HL-60 (cell line): ENCODE measurements around the gene OPRD1.

Experiments used
- DNase-seq, 2 experiments: peaks; one replicate each; pipeline ENCODE4 v3.0.0-alpha.2; 2010 to 2020; ENCODE audit warnings: low read depth in 1 of 2, low spot score in 1 of 2
- H3K27ac ChIP-seq: fragments of 250-450 bp; sonication (Bioruptor Pico); replicated peaks from 2 replicates; pipeline ENCODE4 v1.5.1; 2020; ENCODE audit warnings: mild to moderate bottlenecking, moderate library complexity
- H3K27me3 ChIP-seq: fragments of 250-450 bp; sonication (Bioruptor Pico); 2 replicates; pipeline ENCODE4 v1.5.1; 2021; ENCODE audit warnings: mild to moderate bottlenecking, moderate library complexity; ENCODE audit not compliant: insufficient read depth, poor library complexity, severe bottlenecking
- H3K4me3 ChIP-seq: replicated peaks from 2 replicates; pipeline ENCODE4 v1.5.1; 2011; ENCODE audit warnings: mild to moderate bottlenecking, control low read depth, low read length; ENCODE audit not compliant: insufficient read depth
- CTCF ChIP-seq: IDR thresholded peaks from one replicate; pipeline ENCODE4 v1.5.1; 2011; ENCODE audit warnings: low read length, control low read depth, inconsistent platforms; ENCODE audit not compliant: insufficient read depth
- GABPA ChIP-seq: IDR thresholded peaks from 2 replicates; pipeline ENCODE4 v1.6.1; 2012; ENCODE audit warnings: low read depth
- POLR2AphosphoS5 ChIP-seq: IDR thresholded peaks from 2 replicates; pipeline ENCODE4 v1.6.1; 2012; ENCODE audit warnings: low read depth
- REST ChIP-seq: IDR thresholded peaks from 2 replicates; pipeline ENCODE4 v1.6.1; 2012; ENCODE audit warnings: low read depth; ENCODE audit not compliant: insufficient replicate concordance
- SPI1 ChIP-seq: IDR thresholded peaks from 2 replicates; pipeline ENCODE4 v1.6.1; 2012; ENCODE audit warnings: low read depth, mild to moderate bottlenecking, borderline replicate concordance

The OPRD1 gene

GRCh38 chr1:28867850-28868249, 55.9 kb downstream of the OPRD1 start:
- no peak overlapping the region for H3K4me3 ChIP-seq
- TF ChIP-seq SPI1 (no peak), REST (no peak), GABPA (no peak), CTCF (no peak), POLR2AphosphoS5 (no peak)
- H3K27ac ChIP-seq: no peak overlapping the region
- DNase-seq: no peak
- no peaks in the 10 kb centered on the region for H3K27me3 ChIP-seq

GRCh38 chr1:28869952-28870351, 58.0 kb downstream of the OPRD1 start:
- no peak for DNase-seq
- H3K27me3 ChIP-seq: no peaks in the 10 kb centered on the region
- no peak overlapping the region for H3K4me3 ChIP-seq
- TF ChIP-seq REST: no peak
- no peak for TF ChIP-seq POLR2AphosphoS5
- no peak for TF ChIP-seq SPI1
- no peak for TF ChIP-seq CTCF
- no peak for TF ChIP-seq GABPA
- H3K27ac ChIP-seq: no peak overlapping the region

GRCh38 chr1:28871631-28872401, 59.8 kb downstream of the OPRD1 start:
- DNase-seq: no peak
- Histone ChIP-seq H3K4me3 (no peak overlapping the region), H3K27me3 (no peaks in the 10 kb centered on the region), H3K27ac (no peak overlapping the region)
- TF ChIP-seq POLR2AphosphoS5 (no peak), CTCF (no peak), REST (no peak), SPI1 (no peak), GABPA (no peak)
